Panc1 (cell line): Measurements from ENCODE around the gene PCYT1B. TPM values are rescaled to one million over a fixed set of nuclear protein-coding genes. Genes with fewer than 3 reads are reported as not detected.

Experiments used
- ATAC-seq: fragments of 200-7000 bp; cut with Tn5 transposase; 2 replicates; pipeline ENCODE4 v1.9.1; 2020; ENCODE audit warnings: mild to moderate bottlenecking, moderate library complexity
- BruUV-seq: library from RNA; stranded (reverse); fragments of 400-500 nt; replicated peaks from 2 replicates; lab custom pipeline; 2021; lab: Mats Ljungman, UMichigan
- CTCF ChIA-PET: fragments of 300-600 bp; sonication (Branson Sonifier 250); formaldehyde crosslinking; loops from one replicate; lab custom pipeline; 2022; ENCODE audit warnings: antibody characterized with exemption; lab: Charles Lee
- POLR2A ChIA-PET: fragments of 300-600 bp; sonication (Branson Sonifier 250); formaldehyde crosslinking; loops from one replicate; lab custom pipeline; 2022; ENCODE audit warnings: antibody characterized with exemption; lab: Charles Lee
- DNase-seq: peaks from one replicate; pipeline ENCODE4 v3.0.0-alpha.2; 2010; ENCODE audit warnings: low read depth, low spot score
- H3K27ac ChIP-seq: 2 replicates; pipeline ENCODE4 v1.5.1; 2011; ENCODE audit warnings: mild to moderate bottlenecking, low read length, inconsistent platforms
- H3K27me3 ChIP-seq: fragments of 200-500 bp; sonication (Bioruptor generic); 2 replicates; pipeline ENCODE4 v1.6.0; 2014; ENCODE audit warnings: low read length, inconsistent platforms; ENCODE audit not compliant: control insufficient read depth, insufficient read depth
- H3K36me3 ChIP-seq: fragments of 200-500 bp; sonication (Bioruptor generic); 2 replicates; pipeline ENCODE4 v1.5.1; 2014; ENCODE audit warnings: inconsistent platforms, mild to moderate bottlenecking, low read length, moderate library complexity; ENCODE audit not compliant: control insufficient read depth, insufficient read depth
- H3K4me1 ChIP-seq: 2 replicates; pipeline ENCODE4 v1.5.1; 2011; ENCODE audit warnings: inconsistent platforms, mild to moderate bottlenecking, low read length, moderate library complexity; ENCODE audit not compliant: control insufficient read depth, insufficient read depth
- H3K4me3 ChIP-seq, 2 experiments: 2 replicates each; pipeline ENCODE4 v1.5.1; 2011 to 2012; ENCODE audit warnings: low read depth in 2 of 2, low read length in 2 of 2, mild to moderate bottlenecking in 2 of 2, inconsistent platforms in 1 of 2, moderate library complexity in 1 of 2
- H3K9me3 ChIP-seq: fragments of 200-500 bp; sonication (Bioruptor generic); 2 replicates; pipeline ENCODE4 v1.5.1; 2014; ENCODE audit warnings: low read depth, mild to moderate bottlenecking, inconsistent platforms, low read length, moderate library complexity; ENCODE audit not compliant: control insufficient read depth, insufficient read depth
- CTCF ChIP-seq: fragments of 450-650 bp; IDR thresholded peaks from 2 replicates; pipeline ENCODE4 v1.5.1; 2017; ENCODE audit warnings: mild to moderate bottlenecking
- POLR2AphosphoS5 ChIP-seq: IDR thresholded peaks from 2 replicates; pipeline ENCODE4 v1.6.1; 2012; ENCODE audit warnings: mild to moderate bottlenecking, low read depth, low read length, moderate library complexity
- REST ChIP-seq, 2 experiments: IDR thresholded peaks; 2 replicates each; pipeline ENCODE4 v1.6.1; 2011 to 2012; ENCODE audit warnings: low read depth in 2 of 2, control low read depth in 1 of 2, low read length in 1 of 2, mild to moderate bottlenecking in 1 of 2, moderate library complexity in 1 of 2; ENCODE audit not compliant: insufficient read depth in 1 of 2
- SIN3A ChIP-seq: IDR thresholded peaks from 2 replicates; pipeline ENCODE4 v1.6.1; 2012; ENCODE audit warnings: low read depth, mild to moderate bottlenecking, low read length, moderate library complexity, borderline replicate concordance; ENCODE audit not compliant: insufficient read depth
- TCF7L2 ChIP-seq: IDR thresholded peaks from 2 replicates; pipeline ENCODE4 v1.6.1; 2011; ENCODE audit warnings: mild to moderate bottlenecking, low read depth, low read length, inconsistent platforms
- in situ Hi-C: cut with HindIII; loops from 2 replicates; pipeline ENCODE4 v1.10.0; 2016; ENCODE audit warnings: low sequenced_read_pairs, low pct_unique_long_range_greater_than_20kb
- intact Hi-C: fragments of 100-400 bp; cut with micrococcal nuclease; formaldehyde crosslinking; loops from one replicate; pipeline ENCODE4 v1.10.0; 2022; ENCODE audit not compliant: unreplicated experiment
- total RNA-seq: library from RNA; stranded (reverse); gene quantifications from one replicate; pipeline ENCODE4 v1.2.1, GENCODE V29; 2021; ENCODE audit not compliant: unreplicated experiment

The PCYT1B gene
- total RNA-seq, 1 experiment from 2014 or later = 0.03 TPM

DNA sequence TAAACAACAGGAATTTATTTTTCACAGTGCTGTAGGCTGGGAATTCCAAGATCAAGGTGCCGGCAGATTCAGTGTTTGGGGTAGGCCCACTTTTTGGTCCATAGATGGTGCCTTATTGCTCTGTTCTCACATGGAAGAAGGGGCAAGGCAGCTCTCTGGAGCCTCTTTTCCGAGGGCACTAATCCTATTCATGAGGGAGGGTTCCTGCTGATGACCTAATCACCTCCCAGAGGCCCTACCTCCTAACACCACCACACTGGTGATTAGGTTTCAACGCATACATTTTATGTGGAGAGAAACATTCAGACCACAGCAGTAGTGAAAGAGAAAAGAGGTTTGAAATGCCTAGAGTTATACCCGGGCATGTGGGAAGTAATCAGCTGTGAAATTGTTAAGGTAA lies 45.2 kb upstream of the PCYT1B start:
- BruUV-seq = no TSS peak
- ATAC-seq = no peak
- CTCF ChIA-PET = no interaction called here

GRCh38 chrX:24684048-24684447 lies 36.9 kb upstream of the PCYT1B start:
- TF ChIP-seq SIN3A (no peak), CTCF (no peak), POLR2AphosphoS5 (no peak), REST (IDR thresholded peaks at IDR 0.05; ENCODE audit: insufficient read depth in 1 of 2, low read depth in 2 of 2, low read length in 1 of 2) (no peak), TCF7L2 (no peak)
- in situ Hi-C loops = no loop called here
- POLR2A ChIA-PET = no interaction called here
- no peak overlapping the region for H3K4me3 ChIP-seq
- H3K36me3 ChIP-seq = no peaks in the 10 kb centered on the region
- DNase-seq (no peak), ATAC-seq (no peak)
- BruUV-seq = no TSS peak
- intact Hi-C loops = no loop called here
- H3K9me3 ChIP-seq = no peaks in the 10 kb centered on the region
- H3K27ac ChIP-seq = no peak overlapping the region
- H3K27me3 ChIP-seq = no peaks in the 10 kb centered on the region
- no peaks in the 10 kb centered on the region for H3K4me1 ChIP-seq
- CTCF ChIA-PET = no interaction called here

More for the DNA sequence above, 45.2 kb upstream of the PCYT1B start:
- no peak for DNase-seq
- Histone ChIP-seq H3K27me3 (no peaks in the 10 kb centered on the region), H3K36me3 (no peaks in the 10 kb centered on the region), H3K4me3 (no peak overlapping the region), H3K9me3 (no peaks in the 10 kb centered on the region), H3K27ac (peak overlapping the region; percentile 12; the same call in 1 of the 2 replicates), H3K4me1 (no peaks in the 10 kb centered on the region)
- intact Hi-C loops (no loop called here), in situ Hi-C loops (no loop called here)
- POLR2A ChIA-PET = interaction anchor here (0.6 kb wide), 1 partner anchor 634 kb away, joined by 3 read pairs; no protein-coding TSS in a partner anchor
- TF ChIP-seq POLR2AphosphoS5 (no peak), SIN3A (no peak), REST (IDR thresholded peaks at IDR 0.05; ENCODE audit: insufficient read depth in 1 of 2, low read depth in 2 of 2, low read length in 1 of 2) (no peak), TCF7L2 (no peak)
